Prostate gland (tissue), 2 donors: ENCODE results near the gene CFAP68. TPM values are rescaled to one million over a fixed set of nuclear protein-coding genes. Genes with fewer than 3 reads are reported as not detected.

Experiments
- DNase-seq: peaks from one replicate; pipeline ENCODE4 v3.0.0-alpha.2; 2019; ENCODE audit warnings: low spot score
- H3K27ac ChIP-seq, 2 donors: fragments of 200-600 bp; sonication (generic); 2 replicates each; pipeline ENCODE4 v1.5.1; 2017 to 2019
- H3K27me3 ChIP-seq: fragments of 200-600 bp; sonication (generic); replicated peaks from 2 replicates; pipeline ENCODE4 v1.5.1; 2019; ENCODE audit not compliant: insufficient read depth
- H3K36me3 ChIP-seq, 2 donors: fragments of 200-600 bp; sonication (generic); 1 replicate in 1 of 2; 2 replicates in 1 of 2; pipeline versions ENCODE4 v1.5.1 to v1.8.1; 2017 to 2019
- H3K4me1 ChIP-seq: fragments of 200-600 bp; sonication (generic); replicated peaks from 2 replicates; pipeline ENCODE4 v1.5.1; 2019
- H3K4me3 ChIP-seq, 2 donors: fragments of 200-600 bp; sonication (generic); 2 replicates each; pipeline ENCODE4 v1.5.1; 2017 to 2019
- H3K9me3 ChIP-seq: fragments of 200-600 bp; sonication (generic); 2 replicates; pipeline ENCODE4 v1.5.1; 2017
- CTCF ChIP-seq, 4 experiments: fragments of 200-600 bp in 2 of 4; fragments of 450-650 bp in 2 of 4; sonication (generic) in 2 of 4; IDR thresholded peaks; 1 replicate in 3 of 4; 2 replicates in 1 of 4; pipeline ENCODE4 v1.5.1; 2016 to 2019; ENCODE audit warnings: antibody characterized with exemption in 4 of 4, mild to moderate bottlenecking in 2 of 4, moderate library complexity in 2 of 4
- POLR2A ChIP-seq: fragments of 450-650 bp; IDR thresholded peaks from one replicate; pipeline ENCODE4 v1.6.1; 2016; ENCODE audit warnings: antibody characterized with exemption, mild to moderate bottlenecking
- POLR2AphosphoS5 ChIP-seq: sonication (generic); formaldehyde crosslinking; IDR thresholded peaks from one replicate; pipeline ENCODE4 v1.6.1; 2017; ENCODE audit warnings: antibody characterized with exemption
- WGBS: methylation state at CpG from one replicate; pipeline ENCODE4 v1.1.5; 2018; 5-methylcytosine and 5-hydroxymethylcytosine counted together
- intact Hi-C: fragments of 100-400 bp; cut with DNase I; formaldehyde crosslinking; loops from one replicate; pipeline ENCODE4 v1.14.2; 2022
- total RNA-seq, 2 donors: library from RNA; depleted of rRNA; stranded (reverse); fragments of >200 nt; gene quantifications; one replicate each; pipeline ENCODE4 v1.1.0, GENCODE V29; 2016

Gene CFAP68
- total RNA-seq, 2 donors from 2014 or later, result 42.2 to 46.2 TPM

- Histone ChIP-seq H3K27ac (no peak overlapping the region), H3K9me3 (no peaks in the 10 kb centered on the region), H3K27me3 (no peaks in the 10 kb centered on the region), H3K36me3 (peaks cover 0 to 4% of the 10 kb centered on the region in 2 donors), H3K4me3 (no peak overlapping the region), H3K4me1 (no peaks in the 10 kb centered on the region)
- DNase-seq, result no peak
- intact Hi-C loops, result no loop called here
- no peak for TF ChIP-seq POLR2AphosphoS5
- TF ChIP-seq CTCF (IDR thresholded peaks at IDR 0.05), result no peak
- TF ChIP-seq POLR2A, result no peak
These were observed 23.8 kb upstream of the CFAP68 start for GRCh38 chr11:111855506-111855905.

- no peak overlapping the region for H3K27ac ChIP-seq
- H3K36me3 ChIP-seq, result peaks cover 0 to 4% of the 10 kb centered on the region in 2 donors
- H3K4me3 ChIP-seq, result no peak overlapping the region
- no peaks in the 10 kb centered on the region for H3K9me3 ChIP-seq
- TF ChIP-seq CTCF (IDR thresholded peaks at IDR 0.05) (no peak), POLR2A (no peak), POLR2AphosphoS5 (no peak)
- intact Hi-C loops, result no loop called here
- no peaks in the 10 kb centered on the region for H3K27me3 ChIP-seq
- 94% methylated on average over 3 of the region's 3 CpGs for WGBS
- DNase-seq, result no peak
- no peaks in the 10 kb centered on the region for H3K4me1 ChIP-seq
These were observed 19.1 kb upstream of the CFAP68 start for GRCh38 chr11:111860257-111860656.

GRCh38 chr11:111870113-111870512, 9.2 kb upstream of the CFAP68 start:
- H3K4me3 ChIP-seq, result peak overlapping the region in 1 of 2 donors; percentile 80
- H3K27ac ChIP-seq, result no peak overlapping the region
- WGBS, result 89% methylated on average over 1 of the region's 1 CpG
- H3K27me3 ChIP-seq, result no peaks in the 10 kb centered on the region
- intact Hi-C loops, result no loop called here
- no peak for DNase-seq
- TF ChIP-seq POLR2AphosphoS5, result no peak
- TF ChIP-seq CTCF (IDR thresholded peaks at IDR 0.05), result no peak
- no peak for TF ChIP-seq POLR2A
- H3K9me3 ChIP-seq, result no peaks in the 10 kb centered on the region
- no peaks in the 10 kb centered on the region for H3K4me1 ChIP-seq
- peaks cover 0 to 2% of the 10 kb centered on the region in 2 donors for H3K36me3 ChIP-seq

GRCh38 chr11:111870522-111870885, 8.8 kb upstream of the CFAP68 start:
- Histone ChIP-seq H3K36me3 (peaks cover 0 to 2% of the 10 kb centered on the region in 2 donors), H3K9me3 (no peaks in the 10 kb centered on the region), H3K27ac (peak overlapping the region; percentile 82 to 84), H3K4me3 (peak overlapping the region; percentile 53 to 80), H3K4me1 (no peaks in the 10 kb centered on the region), H3K27me3 (no peaks in the 10 kb centered on the region)
- intact Hi-C loops, result no loop called here
- no peak for TF ChIP-seq CTCF (IDR thresholded peaks at IDR 0.05)
- TF ChIP-seq POLR2AphosphoS5, result no peak
- TF ChIP-seq POLR2A, result no peak
- DNase-seq, result no peak

- TF ChIP-seq CTCF (IDR thresholded peaks at IDR 0.05) (peak in 2 of 4 experiments; percentile 45 to 49), POLR2A (peak; percentile 20), POLR2AphosphoS5 (peak; percentile 89)
These were observed 8.3 kb upstream of the CFAP68 start, which contains the start of gene ALG9 for GRCh38 chr11:111870886-111871692. Gene ALG9, minus strand, starts transcription at chr11:111871581. Its CDS starts 99 bp downstream, at chr11:111871482.

More at GRCh38 chr11:111870886-111871692, 8.3 kb upstream of the CFAP68 start, which contains the start of gene ALG9:
- peak; percentile 71 for DNase-seq
- H3K27me3 ChIP-seq, result no peaks in the 10 kb centered on the region
- peak within 1 kb of the TSS; percentile 53 to 80 for H3K4me3 ChIP-seq
- intact Hi-C loops, result no loop called here
- WGBS, result under 1% methylated on average over 34 of the region's 51 CpGs
- no peaks in the 10 kb centered on the region for H3K9me3 ChIP-seq
- H3K36me3 ChIP-seq, result peaks cover 0 to 2% of the 10 kb centered on the region in 2 donors
- H3K27ac ChIP-seq, result peak within 1 kb of the TSS; percentile 82 to 84
- no peaks in the 10 kb centered on the region for H3K4me1 ChIP-seq
